ENCODE data around the gene TPP2.

DNA sequence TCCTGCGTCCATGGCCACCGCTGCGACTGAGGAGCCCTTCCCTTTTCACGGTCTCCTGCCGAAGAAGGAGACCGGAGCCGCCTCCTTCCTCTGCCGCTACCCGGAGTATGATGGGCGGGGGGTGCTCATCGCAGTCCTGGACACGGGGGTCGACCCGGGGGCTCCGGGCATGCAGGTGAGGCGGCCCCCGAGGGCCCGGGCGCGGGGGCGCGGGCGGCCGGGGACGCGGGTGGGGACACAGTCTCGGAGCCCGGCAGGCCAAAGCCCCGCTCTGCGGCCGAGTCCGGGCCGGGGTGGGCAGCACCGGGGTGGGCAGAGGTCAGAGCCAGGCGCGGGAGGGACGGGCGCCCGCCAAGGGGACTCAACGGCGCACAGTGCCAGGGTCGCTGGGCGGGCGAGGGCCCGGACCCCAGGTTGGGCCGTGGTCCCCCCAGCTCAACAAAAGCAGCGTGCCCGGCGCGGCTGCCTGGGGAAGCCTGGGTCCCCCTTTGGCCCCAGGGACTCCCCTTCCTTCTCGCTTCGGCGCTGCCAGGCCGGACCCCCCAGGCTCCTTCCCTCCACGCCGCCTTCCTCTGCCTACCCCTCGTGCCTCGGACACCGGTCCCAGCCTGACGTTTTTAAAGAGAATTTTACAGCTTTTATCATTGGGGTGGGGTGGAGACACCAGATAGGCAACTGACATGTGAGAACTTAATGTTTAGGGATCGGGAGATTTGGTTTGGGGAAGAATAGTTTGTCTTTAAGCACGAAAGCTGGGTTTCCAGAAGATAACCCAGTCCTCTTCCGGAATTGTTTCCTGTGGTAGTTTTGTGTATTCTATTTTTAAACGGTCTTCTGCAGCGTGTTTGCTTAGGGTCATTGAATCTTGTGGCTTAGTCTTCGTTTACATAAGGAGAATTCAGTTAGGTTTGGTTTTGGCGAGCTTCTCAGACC, 509 bp downstream of the TPP2 start:
- TF ChIP-seq, protein P1, sequence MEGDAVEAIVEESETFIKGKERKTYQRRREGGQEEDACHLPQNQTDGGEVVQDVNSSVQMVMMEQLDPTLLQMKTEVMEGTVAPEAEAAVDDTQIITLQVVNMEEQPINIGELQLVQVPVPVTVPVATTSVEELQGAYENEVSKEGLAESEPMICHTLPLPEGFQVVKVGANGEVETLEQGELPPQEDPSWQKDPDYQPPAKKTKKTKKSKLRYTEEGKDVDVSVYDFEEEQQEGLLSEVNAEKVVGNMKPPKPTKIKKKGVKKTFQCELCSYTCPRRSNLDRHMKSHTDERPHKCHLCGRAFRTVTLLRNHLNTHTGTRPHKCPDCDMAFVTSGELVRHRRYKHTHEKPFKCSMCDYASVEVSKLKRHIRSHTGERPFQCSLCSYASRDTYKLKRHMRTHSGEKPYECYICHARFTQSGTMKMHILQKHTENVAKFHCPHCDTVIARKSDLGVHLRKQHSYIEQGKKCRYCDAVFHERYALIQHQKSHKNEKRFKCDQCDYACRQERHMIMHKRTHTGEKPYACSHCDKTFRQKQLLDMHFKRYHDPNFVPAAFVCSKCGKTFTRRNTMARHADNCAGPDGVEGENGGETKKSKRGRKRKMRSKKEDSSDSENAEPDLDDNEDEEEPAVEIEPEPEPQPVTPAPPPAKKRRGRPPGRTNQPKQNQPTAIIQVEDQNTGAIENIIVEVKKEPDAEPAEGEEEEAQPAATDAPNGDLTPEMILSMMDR (conservative IDR thresholded peaks at IDR 0.05; ENCODE audit: low read length), result no peak
- no peak for TF ChIP-seq EZH2phosphoT487 (IDR thresholded peaks at IDR 0.05; ENCODE audit: borderline replicate concordance, low read depth, low read length)
